ENCODE data around the gene CEBPA.

CEBPA gene

DNA sequence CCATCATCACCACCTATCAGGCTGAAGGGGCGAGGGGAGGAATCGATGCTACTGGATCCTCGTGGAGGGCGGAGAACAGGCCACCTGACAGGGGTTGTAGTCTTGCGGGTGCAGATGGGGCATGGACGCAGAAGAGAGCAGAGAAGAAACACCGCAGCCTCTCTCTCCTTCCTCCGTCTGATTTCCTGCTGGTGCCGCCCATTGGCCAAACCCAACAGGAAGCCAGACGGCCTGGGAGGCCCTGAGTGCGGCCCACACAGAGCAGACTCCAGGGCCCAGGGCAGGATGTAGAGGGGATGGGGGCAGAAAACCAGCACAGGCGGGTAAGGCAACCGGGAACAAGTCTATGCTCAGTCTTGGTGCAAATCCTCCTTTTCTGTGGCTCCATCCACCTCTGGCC is 15.4 kb downstream of the CEBPA start:
- DNase-seq, result no peak

DNA sequence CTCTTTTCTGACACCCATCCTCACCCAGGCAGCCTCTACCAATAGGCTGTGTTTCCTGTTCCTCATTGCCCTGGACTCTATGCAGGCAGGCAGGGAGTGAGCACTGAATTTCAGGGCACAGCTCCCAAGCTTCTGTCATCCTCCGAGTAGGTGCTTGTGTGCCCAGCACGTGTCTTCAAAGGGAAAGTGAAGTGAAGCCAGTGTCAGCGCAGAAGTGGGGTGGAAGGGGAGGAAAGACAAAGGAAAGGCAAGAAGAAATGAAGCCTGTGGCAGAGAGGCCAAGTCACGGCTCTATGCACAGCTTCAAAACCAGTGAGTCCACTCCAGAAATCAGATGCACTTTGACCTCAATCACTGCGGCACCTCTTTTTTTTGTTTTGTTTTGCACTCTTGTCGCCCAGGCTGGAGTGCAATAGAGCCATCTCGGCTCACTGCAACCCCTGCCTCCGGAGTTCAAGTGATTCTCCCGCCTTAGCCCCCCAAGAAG is 16.9 kb downstream of the CEBPA start:
- DNase-seq, result no peak

DNA sequence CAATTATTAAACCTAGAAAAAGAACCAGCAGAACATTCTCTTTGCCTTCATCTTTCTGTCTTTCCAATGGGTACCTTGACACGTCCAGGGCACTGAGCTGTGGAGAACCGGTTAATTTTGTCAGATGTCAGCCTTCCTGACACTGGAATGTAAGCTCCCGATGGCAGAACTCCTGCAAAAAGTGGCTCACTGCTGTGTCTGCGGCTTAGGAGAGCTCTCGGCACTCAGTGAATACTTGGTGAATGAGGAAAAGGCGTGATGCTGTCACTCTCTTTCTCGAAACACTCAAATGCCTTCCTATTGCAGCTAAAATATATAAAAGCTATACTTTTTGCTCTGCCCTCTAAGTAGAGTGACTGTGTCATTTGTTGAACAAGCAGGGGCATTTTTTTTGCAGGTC is 17.6 kb downstream of the CEBPA start:
- no peak for DNase-seq

DNA sequence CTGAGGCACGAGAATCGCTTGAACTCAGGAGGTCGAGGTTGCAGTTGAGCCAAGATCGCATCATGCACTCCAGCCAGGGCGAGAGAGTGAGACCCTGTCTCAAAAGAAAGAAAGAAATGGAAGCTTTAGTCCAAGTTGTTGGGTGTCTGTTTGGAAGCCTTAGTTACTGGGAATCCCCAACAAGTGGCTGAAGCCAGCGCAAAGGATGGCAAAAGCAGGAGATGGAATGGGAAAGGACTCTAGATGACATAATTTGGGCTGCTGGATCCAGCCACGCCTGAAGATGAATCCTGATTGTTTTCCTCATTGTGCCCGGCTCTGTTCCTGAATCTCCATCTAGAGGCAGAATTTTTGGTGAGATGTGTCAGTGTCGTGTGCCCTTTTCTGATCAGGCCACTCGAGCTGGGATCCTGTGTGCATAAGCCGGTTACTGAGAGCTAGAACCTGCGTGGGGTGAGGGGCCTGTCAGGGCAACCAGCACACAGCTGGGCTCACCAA is 18.1 kb downstream of the CEBPA start:
- DNase-seq, result no peak

DNA sequence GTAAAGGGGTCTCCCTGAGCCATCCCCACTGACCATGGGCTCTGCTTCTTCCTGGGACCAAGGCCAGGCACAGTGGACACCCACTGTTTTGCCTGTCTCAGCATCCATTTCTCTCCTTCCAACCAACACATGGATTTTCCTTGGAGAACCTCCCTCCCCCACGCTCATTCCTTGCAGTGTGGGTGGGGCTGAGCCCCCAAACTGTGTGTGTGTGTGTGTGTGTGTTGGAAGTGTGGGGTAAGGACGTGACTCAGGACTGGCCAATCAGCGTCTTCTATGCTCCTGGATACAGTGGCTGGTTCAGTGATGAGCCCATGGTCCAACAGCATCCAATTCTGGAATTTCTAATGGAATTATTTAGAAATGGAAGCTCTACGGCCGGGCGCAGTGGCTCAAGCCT is 18.7 kb downstream of the CEBPA start:
- DNase-seq, result no peak

DNA sequence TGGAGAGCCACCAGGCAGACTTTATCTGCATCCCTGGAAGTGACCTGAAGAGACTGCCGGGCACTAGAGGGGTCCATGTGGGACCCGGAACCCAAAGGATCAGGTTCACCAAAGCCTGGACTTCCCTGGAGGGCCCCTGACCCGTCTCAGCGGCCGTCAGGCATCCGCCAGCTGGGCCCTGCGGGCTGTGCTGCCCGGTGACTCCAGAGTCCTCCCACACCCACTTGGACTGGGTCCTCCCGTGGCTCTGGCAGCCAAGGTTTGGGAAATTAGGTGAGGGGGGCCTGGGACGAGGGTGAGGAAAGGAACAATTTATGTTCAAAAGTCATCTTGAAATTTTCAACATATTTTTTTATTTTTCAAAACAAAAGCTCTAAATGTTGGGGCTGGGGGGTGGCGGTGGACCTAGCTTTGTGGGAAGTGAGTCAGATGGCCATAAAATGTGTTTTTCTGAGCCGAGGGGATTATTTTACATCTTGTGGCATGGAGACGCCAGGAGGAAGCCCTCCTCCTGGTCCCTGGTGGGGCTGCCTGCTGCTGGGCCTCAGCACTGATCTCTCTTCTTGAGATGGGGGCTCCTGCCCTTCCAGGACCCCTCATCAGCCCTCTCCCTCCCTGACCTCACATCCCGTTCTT is 20.2 kb downstream of the CEBPA start:
- no peak for DNase-seq

DNA sequence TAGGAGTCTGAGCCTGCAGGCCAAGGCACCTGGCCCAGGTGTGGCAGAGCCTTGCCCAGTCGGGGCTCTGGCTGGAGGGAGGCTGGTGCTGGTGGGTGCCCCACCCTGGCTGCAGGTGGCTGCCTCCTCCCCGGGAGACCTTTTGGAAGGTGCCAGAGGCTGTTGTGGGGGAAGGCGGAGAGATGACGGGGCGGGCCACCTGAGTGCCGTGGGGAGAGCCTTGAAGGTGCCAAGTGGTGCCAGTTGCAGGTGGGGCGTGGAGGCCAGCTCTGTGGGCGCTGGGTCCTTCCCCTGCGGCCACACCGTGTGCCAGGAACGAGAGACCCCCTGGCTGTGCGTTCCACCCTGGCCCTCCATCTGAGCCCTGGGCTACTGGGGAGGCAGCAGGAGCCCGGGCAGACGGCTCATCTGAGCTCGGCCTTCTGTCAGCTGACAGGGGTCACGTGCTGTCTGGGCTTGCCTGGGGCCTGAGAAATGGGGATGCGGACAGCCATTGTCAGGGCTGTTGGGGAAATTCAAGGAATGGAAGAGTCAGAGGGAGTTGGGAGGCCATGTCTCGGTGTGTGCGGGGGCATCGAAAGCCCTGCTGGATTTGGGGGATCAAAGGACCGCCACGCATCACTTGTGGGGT is 20.9 kb downstream of the CEBPA start:
- DNase-seq, result no peak

DNA sequence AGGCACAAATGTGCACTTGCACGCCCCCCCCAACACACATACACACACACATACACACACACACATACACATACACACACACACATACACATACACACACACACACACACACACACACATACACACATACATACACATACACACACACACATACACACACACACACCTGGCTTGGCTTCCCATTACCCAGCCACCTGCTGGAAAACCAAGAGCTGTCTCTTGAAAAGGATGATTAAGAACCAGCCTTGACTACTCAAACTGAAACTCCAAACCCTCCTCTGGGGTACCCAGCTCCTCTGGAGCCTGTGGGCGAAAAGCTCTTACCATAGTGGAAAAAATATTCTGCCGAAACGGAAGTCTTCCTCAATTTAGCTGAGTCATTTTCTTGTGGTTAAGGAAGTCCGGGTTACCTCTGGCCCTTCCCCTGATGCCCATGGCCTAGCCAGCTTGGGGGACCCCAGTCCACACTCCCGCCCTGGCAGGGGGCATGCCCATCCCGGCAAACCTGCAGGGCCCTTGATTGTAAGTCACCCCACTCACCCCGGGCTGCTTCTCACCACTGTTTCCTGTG is 21.9 kb downstream of the CEBPA start:
- DNase-seq, result no peak

DNA sequence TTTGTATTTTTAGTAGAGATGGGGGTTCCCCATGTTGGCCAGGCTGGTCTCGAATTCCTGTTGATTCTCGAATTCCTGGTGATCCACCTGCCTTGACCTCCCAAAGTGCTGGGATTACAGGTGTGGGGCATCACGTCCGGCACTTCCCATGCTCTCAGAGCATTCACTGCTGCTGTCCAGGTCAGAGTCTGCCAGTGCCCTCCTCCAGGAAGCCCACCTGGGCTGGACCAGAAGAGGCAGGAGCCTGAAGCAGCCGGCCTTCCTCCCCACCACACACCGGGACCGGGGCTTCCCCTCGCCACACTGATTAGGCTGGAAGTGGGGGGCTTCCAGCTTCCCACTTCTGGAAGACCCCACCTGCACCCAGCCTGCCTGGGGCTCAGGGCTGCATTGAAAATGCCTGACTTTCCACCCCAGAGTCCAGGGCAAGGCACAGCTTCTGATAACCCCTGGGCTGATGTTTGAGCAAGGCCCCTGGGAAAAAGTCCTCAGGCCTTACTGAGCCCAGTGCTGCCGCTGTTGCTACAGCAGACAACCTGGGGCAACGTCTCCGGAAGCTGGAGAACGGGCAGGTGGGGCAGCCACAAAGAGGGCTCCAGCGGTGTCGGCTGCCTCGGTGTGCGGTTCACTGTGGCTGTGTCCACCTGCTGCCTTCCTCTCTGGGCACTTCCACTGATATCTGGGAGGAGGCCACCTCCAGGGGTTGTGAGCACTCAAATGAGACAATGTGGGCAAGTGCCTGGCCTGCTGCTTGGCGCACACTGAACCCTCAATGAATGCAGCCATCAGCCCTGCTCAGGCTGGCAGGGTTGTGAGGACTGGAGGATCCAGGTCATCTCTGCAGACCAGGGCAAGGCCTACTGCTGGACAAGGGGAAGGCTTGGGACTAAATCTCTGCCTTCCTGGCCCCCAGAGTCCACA is 22.6 kb downstream of the CEBPA start:
- DNase-seq, result no peak

DNA sequence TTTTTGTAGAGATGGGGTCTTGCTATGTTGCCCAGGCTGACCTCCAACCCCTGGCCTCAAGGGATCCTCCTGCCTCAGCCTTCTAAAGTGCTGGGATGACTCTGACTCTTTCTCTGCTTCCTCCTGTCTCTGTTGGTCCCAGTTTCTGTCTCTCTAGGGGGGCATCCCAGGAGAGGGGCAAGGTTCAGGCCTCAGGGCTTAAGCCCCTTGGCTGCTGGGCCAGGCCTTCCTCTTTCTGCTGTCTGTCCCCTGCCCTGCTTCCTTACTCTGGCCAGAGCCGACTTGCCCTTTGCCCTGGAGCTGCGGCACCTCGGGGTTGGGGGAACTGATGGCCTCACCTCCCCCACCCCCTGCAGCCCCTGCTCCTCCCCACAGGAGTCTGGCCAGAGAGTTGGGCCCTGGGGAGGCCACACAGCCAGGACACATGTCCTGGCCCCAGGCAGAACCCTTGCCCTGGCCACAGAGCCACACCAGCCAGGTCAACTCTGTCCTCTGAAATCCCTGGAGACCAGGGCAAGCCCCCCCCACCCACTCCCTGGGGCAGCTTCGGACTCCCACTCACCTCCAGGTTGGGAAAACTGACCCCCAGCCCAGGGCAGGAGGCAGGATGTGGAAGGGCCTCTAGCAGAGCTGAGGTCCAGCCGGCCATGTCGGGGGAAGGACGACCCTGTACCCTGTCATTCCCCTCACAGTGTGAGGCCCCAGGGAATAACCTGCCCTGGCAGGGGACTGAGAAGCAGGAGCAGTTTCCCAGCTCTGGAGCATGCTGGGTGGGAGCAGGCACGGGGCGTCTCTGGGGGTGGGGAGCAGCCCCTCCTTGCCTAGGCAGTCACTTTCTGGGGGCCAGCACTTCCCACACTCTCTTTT is 23.7 kb downstream of the CEBPA start:
- no peak for DNase-seq

DNA sequence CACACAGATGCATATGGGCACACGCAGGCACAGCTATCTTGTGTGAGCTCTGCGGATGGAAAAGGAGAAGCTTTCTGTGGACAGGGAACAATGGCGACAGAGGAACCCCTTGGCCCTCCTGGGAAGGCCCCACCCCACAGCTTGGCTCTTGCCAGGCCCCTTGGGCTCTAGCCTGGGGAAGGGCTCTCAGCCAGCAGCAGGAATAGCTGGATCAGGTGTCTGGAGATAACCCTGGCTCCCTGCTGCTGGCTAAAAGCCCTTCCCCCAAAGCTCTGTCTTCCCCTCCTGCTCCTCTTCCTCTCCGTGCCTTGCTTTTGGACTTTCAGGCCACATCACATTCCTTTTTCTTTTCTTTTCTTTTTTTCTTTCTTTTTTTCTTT is 24.3 kb downstream of the CEBPA start:
- no peak for DNase-seq

DNA sequence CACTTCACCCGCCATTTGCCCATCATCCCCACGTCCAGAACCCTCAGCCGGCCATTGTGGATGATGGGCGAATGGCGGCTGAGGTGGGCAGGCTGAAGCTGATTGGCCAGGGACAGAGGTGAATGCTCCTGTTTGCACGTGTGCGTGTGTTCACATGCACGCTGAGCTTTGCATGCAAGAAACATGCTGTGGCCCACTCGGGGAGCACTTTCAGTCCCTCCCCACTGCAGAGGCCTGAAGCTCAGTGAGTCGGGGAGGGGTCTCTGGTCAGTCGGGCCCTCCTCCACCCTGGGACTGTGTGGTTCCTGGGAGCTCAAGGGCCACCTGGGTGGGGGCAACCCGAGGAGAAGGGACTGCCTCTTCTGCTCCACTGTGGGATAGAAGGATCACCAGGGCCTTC is 24.9 kb downstream of the CEBPA start:
- DNase-seq, result no peak

DNA sequence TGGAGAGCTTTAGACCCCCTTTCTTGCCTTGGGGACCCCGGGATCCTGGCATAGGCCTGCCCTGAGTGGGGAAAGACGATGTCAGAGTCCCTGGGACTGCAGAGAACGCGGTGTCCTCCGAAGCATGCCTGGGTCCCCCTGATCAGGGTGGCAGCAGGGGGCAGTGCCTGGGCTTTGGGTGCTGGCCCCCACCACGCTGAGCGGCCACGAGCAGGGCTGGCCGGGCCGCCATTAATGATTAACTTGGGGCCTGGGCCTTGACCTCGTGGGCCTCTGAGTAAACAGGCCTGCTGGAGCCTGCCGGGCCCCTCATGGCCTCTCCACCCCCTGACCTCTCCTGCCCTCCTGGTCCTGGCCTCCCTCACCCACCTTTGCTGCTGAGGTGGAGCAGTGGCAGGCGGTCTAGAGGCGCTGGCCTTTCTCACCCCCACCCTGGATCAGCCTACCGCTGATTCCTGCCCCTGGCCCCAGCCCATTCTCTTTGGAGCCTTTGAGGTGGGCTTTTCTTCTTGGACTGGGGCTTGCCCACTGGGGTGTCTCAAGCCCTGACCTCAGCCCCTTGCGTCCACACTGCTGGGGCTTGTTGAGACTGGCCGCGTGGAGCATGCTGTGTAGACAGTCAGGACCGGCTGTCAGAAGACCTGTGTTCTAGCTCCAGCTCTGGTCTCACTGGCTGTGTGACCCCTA is 26.3 kb downstream of the CEBPA start:
- DNase-seq, result no peak

DNA sequence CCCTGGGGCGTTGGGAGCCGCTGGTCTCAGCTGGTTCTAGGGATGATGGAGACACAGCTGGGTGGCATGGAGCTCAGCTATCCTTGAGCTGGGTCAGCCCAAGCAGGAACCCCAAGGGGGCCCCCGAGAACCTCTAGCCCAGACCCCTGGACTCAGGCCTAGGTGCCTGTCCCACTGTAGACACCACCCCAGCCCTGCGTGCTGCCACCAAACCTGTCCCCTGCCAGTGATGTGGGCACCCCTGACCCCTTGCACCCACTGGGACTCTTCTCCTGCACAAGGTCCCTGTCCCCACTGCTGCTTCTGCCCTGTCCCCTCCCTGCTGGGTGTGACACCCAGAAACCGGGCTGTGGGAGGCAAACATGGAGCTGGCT is 26.8 kb downstream of the CEBPA start:
- no peak for DNase-seq

DNA sequence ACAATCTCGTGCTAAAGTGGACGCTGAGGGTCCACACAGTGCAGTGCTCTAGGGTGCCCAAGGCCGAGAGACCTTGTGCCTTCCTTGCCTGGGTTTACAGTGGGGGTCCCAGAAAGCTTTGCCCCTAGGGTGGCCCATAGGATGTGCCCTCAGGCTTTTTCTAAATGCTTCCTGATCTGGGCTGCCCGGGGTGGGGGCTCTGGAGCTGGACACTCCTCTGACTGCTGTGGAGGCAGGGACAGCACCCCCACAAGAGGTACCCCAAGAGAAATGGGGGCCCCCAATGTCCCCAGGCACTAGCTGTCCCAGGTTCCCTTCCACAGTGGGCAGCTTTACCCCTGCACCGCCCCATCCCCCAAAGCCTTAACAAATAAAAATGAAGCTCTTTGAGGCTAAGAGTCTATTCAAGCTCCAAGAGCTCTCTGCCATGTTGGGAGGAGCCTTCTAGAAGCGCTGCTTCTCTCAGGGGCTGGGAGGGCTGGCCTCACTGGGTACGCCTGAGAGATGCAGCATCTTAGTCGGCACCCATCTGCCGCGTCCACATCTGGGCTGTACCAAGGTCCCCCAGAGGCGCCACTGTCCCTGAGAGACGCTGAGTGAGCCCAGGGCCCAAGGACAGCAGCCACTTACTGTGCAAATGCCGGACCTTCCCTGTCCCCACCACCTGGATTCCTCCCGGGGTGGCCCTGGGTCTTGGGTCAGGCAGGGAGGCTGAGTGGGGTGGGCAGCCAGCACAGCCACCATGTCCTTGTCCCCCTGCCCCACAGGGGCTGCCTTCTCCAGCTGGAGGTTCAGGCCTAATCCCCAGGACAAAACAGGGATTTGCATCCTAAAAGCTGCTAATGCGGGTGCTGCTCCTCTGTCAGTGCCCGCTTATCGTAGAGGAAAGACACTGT is 27.4 kb downstream of the CEBPA start:
- DNase-seq, result no peak

DNA sequence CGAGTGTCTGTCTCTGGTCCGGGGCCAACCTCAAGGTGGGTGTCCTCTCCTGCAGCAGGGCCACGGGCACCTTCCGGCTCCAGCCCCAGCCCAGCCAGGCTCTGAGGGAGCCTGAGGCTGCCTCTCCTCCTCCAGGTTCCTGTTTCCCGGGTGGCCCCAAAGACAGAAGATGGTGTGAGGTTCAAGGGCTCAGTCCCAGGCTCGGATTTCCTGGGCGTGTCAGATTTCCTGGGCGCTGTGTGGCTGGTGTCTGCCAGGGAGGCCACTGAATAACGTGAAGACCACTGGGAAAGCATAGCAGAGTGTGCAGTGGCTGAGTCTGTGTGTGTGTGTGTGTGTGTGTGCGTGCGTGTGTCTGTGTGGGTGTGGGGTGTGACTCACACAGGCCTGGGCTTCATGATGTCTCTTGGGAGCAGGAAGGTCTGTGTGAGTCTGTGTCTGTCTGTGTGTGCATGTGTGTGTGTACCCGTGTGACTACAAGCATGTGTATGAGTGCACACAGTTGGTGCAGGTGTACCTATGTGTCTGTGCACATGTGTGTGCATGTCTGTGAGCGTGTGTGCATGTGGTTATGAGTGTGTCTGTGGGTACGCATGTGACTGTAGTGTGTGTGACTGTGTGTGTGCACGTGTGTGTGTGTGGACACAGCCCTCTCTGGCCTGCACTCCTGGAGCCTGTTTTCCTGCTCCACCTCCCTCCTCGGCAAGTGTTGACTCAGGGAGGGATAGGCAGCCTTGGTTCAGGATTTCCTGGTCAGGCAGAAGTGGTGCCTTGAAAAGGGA is 28.3 kb downstream of the CEBPA start:
- DNase-seq, result peak; percentile 49

DNA sequence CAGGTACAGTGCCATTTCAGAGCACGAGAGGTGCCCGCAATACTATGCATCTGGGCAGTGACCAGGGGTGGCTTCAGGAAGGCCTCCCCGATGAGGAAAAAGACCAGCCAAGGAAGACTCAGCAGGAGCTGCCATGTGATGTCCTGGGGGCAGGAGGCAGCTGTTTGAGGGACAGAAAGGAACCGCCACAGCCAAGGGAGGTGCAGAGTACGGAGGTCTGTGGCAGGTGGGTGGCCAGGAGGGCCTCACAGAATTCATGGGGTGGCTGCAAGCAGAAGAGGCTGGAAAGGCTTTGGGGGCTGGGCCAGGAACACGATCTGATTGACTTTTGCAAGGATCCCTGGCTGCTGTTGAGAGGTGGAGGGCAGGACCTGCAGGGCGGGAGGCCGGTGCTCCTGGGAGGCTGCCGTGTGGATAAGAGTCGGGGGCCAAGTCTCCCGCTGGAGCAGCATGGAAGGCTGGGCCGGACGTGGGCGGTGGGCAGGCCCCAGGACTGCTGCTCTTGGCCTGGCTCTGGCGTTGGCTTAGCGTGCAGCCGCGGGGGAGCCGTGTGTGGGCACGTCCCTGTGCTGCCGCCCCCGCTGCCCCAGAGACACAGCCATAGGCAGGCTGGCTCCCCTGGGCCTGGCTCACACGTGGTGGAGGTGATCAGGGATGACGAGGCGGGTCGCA is 29.1 kb downstream of the CEBPA start:
- no peak for DNase-seq

DNA sequence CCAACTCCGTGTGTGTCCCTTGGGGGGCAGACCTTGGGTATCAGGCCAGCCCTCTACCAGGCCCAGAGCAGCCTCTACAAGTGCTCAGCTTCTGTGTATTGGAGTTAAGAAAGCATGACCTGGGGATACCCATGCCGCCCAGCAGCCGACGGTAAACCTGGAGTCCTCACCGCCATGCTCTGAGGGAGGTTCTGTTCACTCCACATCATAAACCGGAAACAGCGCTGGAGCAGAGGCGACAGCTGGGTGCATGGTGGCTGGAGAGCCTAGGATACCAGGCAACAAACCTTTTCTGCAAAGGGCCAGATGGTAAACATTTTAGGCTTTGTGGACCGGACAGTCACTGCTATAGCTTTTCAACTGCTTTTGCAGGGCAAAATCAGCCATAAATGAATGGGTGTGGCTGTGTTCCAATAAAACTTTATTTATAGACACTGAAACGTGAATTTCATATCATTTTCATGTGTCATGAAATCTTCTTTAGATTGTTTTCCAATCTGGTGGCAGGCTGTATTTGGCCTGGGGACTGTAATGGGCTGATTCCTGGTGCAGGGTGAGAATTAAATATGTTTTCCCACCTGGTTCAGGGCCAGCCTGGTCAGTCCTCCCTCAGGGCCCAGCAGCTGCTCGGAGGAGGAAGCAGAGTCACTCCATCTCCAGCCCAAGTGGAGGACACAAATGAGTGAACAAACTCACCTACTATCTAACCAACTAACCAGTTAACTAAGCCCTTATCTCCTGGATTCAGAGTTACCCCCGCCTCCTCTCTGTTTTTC is 30.9 kb downstream of the CEBPA start:
- no peak for DNase-seq

Data from NCI-H2029 (cell line).